T-cell (primary cell): Measurements from ENCODE around the gene PSAT1. TPM values are rescaled to one million over a fixed set of nuclear protein-coding genes. Genes with fewer than 3 reads are reported as not detected.

Source experiments
- total RNA-seq, 35 experiments: library from RNA in 6 of 35; stranded (reverse) in 6 of 35; fragments of 120-200 nt in 1 of 35; gene quantifications; one replicate each; pipeline versions ENCODE4 v1.2.1 to v1.2.4 and lab custom pipeline; 2013 to 2026

PSAT1 gene
- total RNA-seq, 5 donors from 2014 or later (not counting 1 experiment from before 2014, with no cell fraction given): 2.0 to 37.3 (median 24.9) TPM

Other genes starting within 250 kb of the PSAT1 start
- gene CEP78, start 61.0 kb upstream of the PSAT1 start, total RNA-seq: 10 to 100 TPM; 23.2 to 37.4 (median 29.5) TPM